ENCODE results near the gene INO80C.

The INO80C gene

DNA sequence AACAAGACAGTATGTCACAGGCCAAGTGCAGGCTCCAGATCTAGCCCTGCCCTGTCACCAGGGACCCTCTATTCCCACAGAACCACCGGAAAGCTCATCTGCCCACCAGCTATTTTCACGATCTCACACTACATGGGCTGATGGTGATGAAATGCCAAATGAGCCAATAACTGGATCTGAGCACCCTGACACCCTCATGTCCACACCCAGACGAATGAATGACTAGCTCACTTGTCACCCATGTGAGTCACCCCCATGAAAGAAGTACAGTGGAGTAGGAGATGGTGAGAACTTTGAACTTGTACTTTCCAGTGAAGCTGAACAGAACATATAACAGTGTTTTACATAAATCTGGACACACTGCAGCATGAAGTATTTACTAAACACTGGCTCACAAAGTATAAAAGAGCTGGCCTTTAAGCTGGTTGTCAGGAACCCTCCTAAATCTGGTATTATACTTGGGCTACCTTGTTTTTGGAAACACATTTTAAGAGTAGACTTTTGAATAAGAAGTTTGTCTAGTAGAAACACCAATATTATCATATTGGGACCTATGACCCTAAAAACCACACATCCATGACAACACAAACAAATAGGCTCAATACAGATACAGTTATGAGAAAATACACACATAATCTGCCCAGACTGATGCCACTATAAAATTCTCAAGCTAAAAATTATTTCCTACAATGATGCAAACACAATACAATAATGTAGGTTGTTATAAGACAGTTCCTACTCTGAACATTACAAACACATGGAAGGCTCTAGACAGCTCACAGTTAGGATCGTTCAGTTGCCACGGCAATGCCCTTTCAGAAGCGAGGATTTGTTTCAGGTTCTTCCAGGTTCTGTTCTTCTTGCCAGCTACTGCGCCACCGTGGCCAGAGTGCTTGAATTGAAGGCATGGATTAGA is 19.0 kb downstream of the INO80C start:
- peaks cover under 1% of the 10 kb centered on the region; the same call in 1 of the 2 replicates for H3K36me3 ChIP-seq (ENCODE audit: control insufficient read depth, low read length)

DNA sequence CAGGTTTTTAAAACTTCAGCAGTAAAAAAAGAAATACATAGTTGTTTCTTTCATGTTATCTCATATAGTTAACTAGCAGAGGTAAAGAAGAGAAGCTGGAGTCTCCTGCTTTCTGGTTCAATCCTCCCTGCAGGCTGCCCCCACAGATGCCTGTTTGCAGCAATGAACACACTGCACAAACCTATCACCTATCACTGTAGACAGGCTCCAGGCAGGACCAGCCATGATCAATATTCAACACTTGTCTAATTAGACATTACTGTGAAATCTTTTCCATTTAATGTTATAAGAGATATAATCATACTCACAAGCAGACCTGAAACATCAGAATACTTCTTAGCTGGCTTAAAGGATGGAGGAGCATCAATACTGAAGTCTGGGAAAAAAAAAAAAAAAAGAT is 19.8 kb downstream of the INO80C start:
- Histone ChIP-seq H4K20me1 (ENCODE audit: control insufficient read depth, insufficient read depth, low read depth, low read length) (no peaks in the 10 kb centered on the region), H3F3A (ENCODE audit: control insufficient read depth, insufficient read depth) (no peaks in the 10 kb centered on the region), H3K4me1 (ENCODE audit: control insufficient read depth, low read length) (no peaks in the 10 kb centered on the region), H3K4me3 (ENCODE audit: low read length) (no peak overlapping the region), H3K79me2 (ENCODE audit: control insufficient read depth, low read length) (peaks cover 4% of the 10 kb centered on the region; the same call in 1 of the 2 replicates), H3K9me3 (ENCODE audit: control insufficient read depth, insufficient read depth, low read length) (no peaks in the 10 kb centered on the region), H3K27me3 (ENCODE audit: control insufficient read depth, low read length) (no peaks in the 10 kb centered on the region), H3K27ac (ENCODE audit: low read depth, low read length) (no peak overlapping the region), H3K4me2 (ENCODE audit: low read length) (no peak overlapping the region), H3K9me2 (replicated peaks; ENCODE audit: control insufficient read depth, low read length) (no peaks in the 10 kb centered on the region), H3K36me3 (ENCODE audit: control insufficient read depth, low read length) (peaks cover 9% of the 10 kb centered on the region)
- no peak for TF ChIP-seq EZH2phosphoT487 (IDR thresholded peaks at IDR 0.05; ENCODE audit: borderline replicate concordance, low read length)
- TF ChIP-seq, protein P1, sequence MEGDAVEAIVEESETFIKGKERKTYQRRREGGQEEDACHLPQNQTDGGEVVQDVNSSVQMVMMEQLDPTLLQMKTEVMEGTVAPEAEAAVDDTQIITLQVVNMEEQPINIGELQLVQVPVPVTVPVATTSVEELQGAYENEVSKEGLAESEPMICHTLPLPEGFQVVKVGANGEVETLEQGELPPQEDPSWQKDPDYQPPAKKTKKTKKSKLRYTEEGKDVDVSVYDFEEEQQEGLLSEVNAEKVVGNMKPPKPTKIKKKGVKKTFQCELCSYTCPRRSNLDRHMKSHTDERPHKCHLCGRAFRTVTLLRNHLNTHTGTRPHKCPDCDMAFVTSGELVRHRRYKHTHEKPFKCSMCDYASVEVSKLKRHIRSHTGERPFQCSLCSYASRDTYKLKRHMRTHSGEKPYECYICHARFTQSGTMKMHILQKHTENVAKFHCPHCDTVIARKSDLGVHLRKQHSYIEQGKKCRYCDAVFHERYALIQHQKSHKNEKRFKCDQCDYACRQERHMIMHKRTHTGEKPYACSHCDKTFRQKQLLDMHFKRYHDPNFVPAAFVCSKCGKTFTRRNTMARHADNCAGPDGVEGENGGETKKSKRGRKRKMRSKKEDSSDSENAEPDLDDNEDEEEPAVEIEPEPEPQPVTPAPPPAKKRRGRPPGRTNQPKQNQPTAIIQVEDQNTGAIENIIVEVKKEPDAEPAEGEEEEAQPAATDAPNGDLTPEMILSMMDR (IDR thresholded peaks at IDR 0.05; ENCODE audit: low read depth, low read length, poor library complexity, severe bottlenecking), result no peak

More for the DNA sequence above, 19.0 kb downstream of the INO80C start:
- H3K9me2 ChIP-seq (replicated peaks; ENCODE audit: control insufficient read depth, low read length), result no peaks in the 10 kb centered on the region
- peaks cover 10% of the 10 kb centered on the region; the same call in 1 of the 2 replicates for H3K79me2 ChIP-seq (ENCODE audit: control insufficient read depth, low read length)
- no peak overlapping the region for H3K4me2 ChIP-seq (ENCODE audit: low read length)
- no peaks in the 10 kb centered on the region for H3K4me1 ChIP-seq (ENCODE audit: control insufficient read depth, low read length)
- H3K27ac ChIP-seq (ENCODE audit: low read depth, low read length), result no peak overlapping the region
- H3K9me3 ChIP-seq (ENCODE audit: control insufficient read depth, insufficient read depth, low read length), result no peaks in the 10 kb centered on the region
- no peaks in the 10 kb centered on the region for H3K27me3 ChIP-seq (ENCODE audit: control insufficient read depth, low read length)
- H3K4me3 ChIP-seq (ENCODE audit: low read length), result no peak overlapping the region
- no peaks in the 10 kb centered on the region for H4K20me1 ChIP-seq (ENCODE audit: control insufficient read depth, insufficient read depth, low read depth, low read length)
- TF ChIP-seq EZH2phosphoT487 (IDR thresholded peaks at IDR 0.05; ENCODE audit: borderline replicate concordance, low read length), result no peak
- TF ChIP-seq, protein P1 (IDR thresholded peaks at IDR 0.05; ENCODE audit: low read depth, low read length, poor library complexity, severe bottlenecking), result no peak
- H3F3A ChIP-seq (ENCODE audit: control insufficient read depth, insufficient read depth), result no peaks in the 10 kb centered on the region

DNA sequence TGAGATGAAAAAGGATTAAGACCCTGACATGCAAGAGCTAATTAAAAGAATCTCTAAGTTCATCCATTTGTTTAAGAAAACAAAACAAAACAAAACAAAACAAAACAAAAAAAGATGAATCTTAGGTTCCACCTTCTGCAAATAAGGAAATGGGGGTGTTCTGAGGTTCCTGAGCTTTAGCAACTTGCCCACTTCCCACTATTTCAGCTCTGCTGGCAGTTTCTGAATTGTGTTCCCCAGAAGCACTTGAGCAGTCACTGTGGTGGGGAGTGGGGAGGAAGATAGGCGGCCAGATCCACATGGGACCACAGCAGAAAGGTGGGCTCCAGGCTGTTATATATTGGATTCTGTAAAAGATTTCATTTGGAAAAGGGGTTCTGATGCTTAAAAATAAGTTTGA is 20.3 kb downstream of the INO80C start:
- H3K27ac ChIP-seq (ENCODE audit: low read depth, low read length), result no peak overlapping the region
- no peaks in the 10 kb centered on the region for H3K79me2 ChIP-seq (ENCODE audit: control insufficient read depth, low read length)
- no peaks in the 10 kb centered on the region for H3K9me3 ChIP-seq (ENCODE audit: control insufficient read depth, insufficient read depth, low read length)
- no peaks in the 10 kb centered on the region for H3K4me1 ChIP-seq (ENCODE audit: control insufficient read depth, low read length)
- no peaks in the 10 kb centered on the region for H4K20me1 ChIP-seq (ENCODE audit: control insufficient read depth, insufficient read depth, low read depth, low read length)
- no peaks in the 10 kb centered on the region for H3K27me3 ChIP-seq (ENCODE audit: control insufficient read depth, low read length)
- no peaks in the 10 kb centered on the region for H3K9me2 ChIP-seq (replicated peaks; ENCODE audit: control insufficient read depth, low read length)
- no peaks in the 10 kb centered on the region for H3F3A ChIP-seq (ENCODE audit: control insufficient read depth, insufficient read depth)
- no peak overlapping the region for H3K4me2 ChIP-seq (ENCODE audit: low read length)
- H3K36me3 ChIP-seq (ENCODE audit: control insufficient read depth, low read length), result peaks cover 13% of the 10 kb centered on the region
- no peak for TF ChIP-seq EZH2phosphoT487 (IDR thresholded peaks at IDR 0.05; ENCODE audit: borderline replicate concordance, low read length)
- TF ChIP-seq, protein P1 (IDR thresholded peaks at IDR 0.05; ENCODE audit: low read depth, low read length, poor library complexity, severe bottlenecking), result no peak
- H3K4me3 ChIP-seq (ENCODE audit: low read length), result no peak overlapping the region
